Uterus (tissue), 4 donors: Measurements from ENCODE around the gene NRG3. TPM values are rescaled to one million over a fixed set of nuclear protein-coding genes. Genes with fewer than 3 reads are reported as not detected.

ENCODE experiments used
- DNase-seq, 2 donors: peaks; one replicate each; pipeline ENCODE4 v3.0.0-alpha.2; 2019 to 2020
- H3K27ac ChIP-seq, 2 donors: fragments of 200-600 bp; sonication (generic); 1 replicate in 1 of 2; 2 replicates in 1 of 2; pipeline ENCODE4 v1.5.1; 2016 to 2018
- H3K27me3 ChIP-seq, 2 donors: fragments of 200-600 bp; sonication (generic); one replicate each; pipeline ENCODE4 v1.5.1; 2018 to 2019; ENCODE audit warnings: control low read depth in 1 of 2
- H3K36me3 ChIP-seq, 2 donors: fragments of 200-600 bp; sonication (generic); one replicate each; pipeline ENCODE4 v1.5.1; 2019; ENCODE audit warnings: control low read depth in 1 of 2
- H3K4me1 ChIP-seq, 2 donors: fragments of 200-600 bp; sonication (generic); one replicate each; pipeline ENCODE4 v1.5.1; 2018 to 2019; ENCODE audit warnings: control low read depth in 1 of 2
- H3K4me3 ChIP-seq, 2 donors: fragments of 200-600 bp; sonication (generic); 1 replicate in 1 of 2; 2 replicates in 1 of 2; pipeline ENCODE4 v1.5.1; 2018 to 2019; ENCODE audit warnings: mild to moderate bottlenecking in 1 of 2
- H3K9me3 ChIP-seq, 2 donors: fragments of 200-600 bp; sonication (generic); one replicate each; pipeline ENCODE4 v1.5.1; 2019; ENCODE audit warnings: control low read depth in 1 of 2
- CTCF ChIP-seq, 4 experiments: fragments of 200-600 bp in 2 of 4; fragments of 450-650 bp in 2 of 4; sonication (generic) in 2 of 4; IDR thresholded peaks; one replicate each; pipeline ENCODE4 v1.5.1; 2016 to 2019; ENCODE audit warnings: antibody characterized with exemption in 4 of 4, mild to moderate bottlenecking in 2 of 4, moderate library complexity in 1 of 4
- POLR2A ChIP-seq, 2 donors: fragments of 450-650 bp; IDR thresholded peaks; one replicate each; pipeline ENCODE4 v1.6.1; 2016; ENCODE audit warnings: antibody characterized with exemption in 2 of 2, mild to moderate bottlenecking in 1 of 2, moderate library complexity in 1 of 2
- intact Hi-C: fragments of 100-400 bp; cut with DNase I; formaldehyde crosslinking; loops from one replicate; pipeline ENCODE4 v1.15.1; 2023; ENCODE audit warnings: low total_unique reads
- total RNA-seq, 4 donors: library from RNA; depleted of rRNA in 3 of 4; stranded (reverse); fragments of >200 nt in 3 of 4; gene quantifications; one replicate each; pipeline versions ENCODE4 v1.1.0 to v1.2.4, GENCODE V29; 2014 to 2023
- donor health status: DM: yes; HTN: yes; CAD: no.

NRG3 gene
- total RNA-seq, 4 donors from 2014 or later, result 0.27 to 1.0 TPM; not detected in 2

- H3K27ac ChIP-seq, result no peak overlapping the region
- H3K36me3 ChIP-seq, result no peaks in the 10 kb centered on the region
- DNase-seq, result no peak
- no peak overlapping the region for H3K4me3 ChIP-seq
- TF ChIP-seq POLR2A (IDR thresholded peaks at IDR 0.05) (no peak), CTCF (IDR thresholded peaks at IDR 0.05) (no peak)
- intact Hi-C loops, result no loop called here
- no peaks in the 10 kb centered on the region for H3K27me3 ChIP-seq
- no peaks in the 10 kb centered on the region for H3K4me1 ChIP-seq
- no peaks in the 10 kb centered on the region for H3K9me3 ChIP-seq
Measured at GRCh38 chr10:82149674-82150073, 274.7 kb downstream of the NRG3 start.

- Histone ChIP-seq H3K27ac (no peak overlapping the region), H3K9me3 (no peaks in the 10 kb centered on the region), H3K36me3 (no peaks in the 10 kb centered on the region), H3K27me3 (no peaks in the 10 kb centered on the region), H3K4me3 (no peak overlapping the region), H3K4me1 (no peaks in the 10 kb centered on the region)
- TF ChIP-seq CTCF (IDR thresholded peaks at IDR 0.05), result no peak
- TF ChIP-seq POLR2A (IDR thresholded peaks at IDR 0.05), result no peak
- no peak for DNase-seq
- intact Hi-C loops, result no loop called here
Measured at GRCh38 chr10:82150123-82150900, 275.3 kb downstream of the NRG3 start.

- no peak for DNase-seq
- no peaks in the 10 kb centered on the region for H3K36me3 ChIP-seq
- no peaks in the 10 kb centered on the region for H3K27me3 ChIP-seq
- TF ChIP-seq POLR2A (IDR thresholded peaks at IDR 0.05) (no peak), CTCF (IDR thresholded peaks at IDR 0.05) (no peak)
- intact Hi-C loops, result no loop called here
- no peak overlapping the region for H3K4me3 ChIP-seq
- H3K27ac ChIP-seq, result no peak overlapping the region
- H3K4me1 ChIP-seq, result no peaks in the 10 kb centered on the region
- no peaks in the 10 kb centered on the region for H3K9me3 ChIP-seq
Measured at GRCh38 chr10:82160307-82160706, 285.3 kb downstream of the NRG3 start.

GRCh38 chr10:82161264-82161663, 286.3 kb downstream of the NRG3 start:
- H3K36me3 ChIP-seq, result no peaks in the 10 kb centered on the region
- no peaks in the 10 kb centered on the region for H3K4me1 ChIP-seq
- no peak overlapping the region for H3K27ac ChIP-seq
- TF ChIP-seq POLR2A (IDR thresholded peaks at IDR 0.05), result no peak
- no peak for TF ChIP-seq CTCF (IDR thresholded peaks at IDR 0.05)
- H3K9me3 ChIP-seq, result no peaks in the 10 kb centered on the region
- intact Hi-C loops, result no loop called here
- no peak for DNase-seq
- no peak overlapping the region for H3K4me3 ChIP-seq
- no peaks in the 10 kb centered on the region for H3K27me3 ChIP-seq

- intact Hi-C loops, result no loop called here
- H3K36me3 ChIP-seq, result no peaks in the 10 kb centered on the region
- TF ChIP-seq CTCF (IDR thresholded peaks at IDR 0.05) (no peak), POLR2A (IDR thresholded peaks at IDR 0.05) (no peak)
- H3K9me3 ChIP-seq, result no peaks in the 10 kb centered on the region
- H3K27me3 ChIP-seq, result no peaks in the 10 kb centered on the region
- no peak overlapping the region for H3K27ac ChIP-seq
- DNase-seq, result no peak
- no peaks in the 10 kb centered on the region for H3K4me1 ChIP-seq
- no peak overlapping the region for H3K4me3 ChIP-seq
Measured at GRCh38 chr10:82162549-82163195, 287.7 kb downstream of the NRG3 start.
